Measurements from ENCODE around the gene ALG14.
"Not testable (repeated sequence)": the region's sequence is repeated elsewhere in the genome, so short reads cannot be mapped to it uniquely, and the experiment has no call there.

ALG14 gene

GRCh38 chr1:95041491-95042165 lies 31.1 kb downstream of the ALG14 start:
- no peak for DNase-seq

DNA sequence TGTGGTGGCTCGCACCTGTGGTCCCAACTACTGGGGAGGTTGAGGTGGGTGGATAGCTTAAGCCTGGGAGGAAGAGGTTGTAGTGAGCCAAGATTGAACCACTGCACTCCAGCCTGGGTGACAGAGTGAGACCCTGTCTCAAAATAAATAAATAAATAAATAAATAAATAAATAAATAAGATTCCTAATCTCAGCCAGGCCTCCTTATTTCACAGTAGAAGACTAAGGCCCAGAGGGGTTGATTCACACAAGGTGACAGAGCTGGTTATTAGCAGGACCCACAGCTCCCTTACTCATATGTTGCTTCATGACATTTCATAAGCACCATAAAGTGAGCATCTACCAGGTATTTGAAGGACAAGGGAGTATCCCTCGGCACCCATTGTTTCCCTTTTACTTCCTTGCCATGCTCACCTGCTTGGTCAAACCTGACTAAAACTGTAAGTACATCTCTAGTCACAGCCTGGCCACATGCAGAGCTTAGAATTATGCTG lies 32.7 kb downstream of the ALG14 start:
- no peak for DNase-seq

- no peak for DNase-seq
Measured at GRCh38 chr1:95039360-95040031, 33.3 kb downstream of the ALG14 start.

DNA sequence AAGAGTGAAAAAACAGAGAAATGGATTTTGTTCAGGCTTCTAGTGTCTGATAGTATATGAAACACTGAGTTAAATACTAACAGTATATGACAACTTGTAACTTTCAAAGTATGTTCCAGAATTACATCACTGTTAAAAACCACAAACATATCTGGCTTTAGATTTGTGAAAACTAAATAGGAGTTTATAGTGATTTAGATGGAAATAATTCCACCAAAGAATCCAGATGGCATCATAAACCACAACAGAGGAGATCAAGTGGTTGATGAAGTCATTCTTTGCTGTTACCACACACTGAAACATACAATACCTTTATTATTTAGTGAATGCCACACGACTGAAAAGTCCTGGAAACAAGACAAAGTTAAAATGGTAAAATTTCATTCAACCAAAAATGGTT lies 37.2 kb downstream of the ALG14 start:
- no peak for DNase-seq

DNA sequence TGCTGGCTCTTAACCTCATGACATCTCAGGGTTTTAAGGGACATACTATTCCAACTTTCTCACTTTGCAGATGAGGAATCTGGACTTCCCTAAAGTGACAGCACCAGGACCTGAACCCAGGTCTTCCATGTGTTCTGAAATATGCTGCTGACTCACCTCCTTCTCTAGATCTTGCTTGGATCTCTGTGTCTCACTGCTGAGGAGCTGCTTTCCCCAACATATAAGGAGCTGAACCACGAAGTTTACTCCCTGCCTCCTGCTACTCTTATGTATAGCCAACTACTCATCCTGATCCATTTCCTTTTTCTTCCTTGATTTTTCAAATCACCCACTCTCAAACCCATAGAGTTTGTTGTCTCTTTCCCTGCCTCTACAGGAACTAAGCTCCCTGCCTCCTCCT lies 38.2 kb downstream of the ALG14 start:
- DNase-seq = no peak

DNA sequence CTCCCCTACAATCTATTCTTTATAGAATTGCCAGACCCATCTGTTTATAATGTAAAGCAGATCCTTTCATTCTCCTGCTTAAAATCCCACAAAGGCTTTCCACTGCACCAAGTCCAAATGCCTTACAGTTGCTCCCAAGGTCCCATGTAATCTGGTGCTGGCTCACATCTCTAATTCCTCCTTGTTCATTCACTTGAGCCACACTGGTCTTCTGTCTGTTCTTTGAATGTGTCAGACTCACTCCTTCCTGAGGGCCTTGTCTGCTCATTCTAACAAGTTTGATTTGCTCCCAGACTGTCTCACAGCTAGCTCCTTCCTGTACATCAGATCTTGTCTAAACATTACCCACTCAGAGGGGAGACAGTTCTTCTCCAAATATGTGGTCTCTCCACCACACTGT lies 38.9 kb downstream of the ALG14 start:
- DNase-seq = no peak

DNA sequence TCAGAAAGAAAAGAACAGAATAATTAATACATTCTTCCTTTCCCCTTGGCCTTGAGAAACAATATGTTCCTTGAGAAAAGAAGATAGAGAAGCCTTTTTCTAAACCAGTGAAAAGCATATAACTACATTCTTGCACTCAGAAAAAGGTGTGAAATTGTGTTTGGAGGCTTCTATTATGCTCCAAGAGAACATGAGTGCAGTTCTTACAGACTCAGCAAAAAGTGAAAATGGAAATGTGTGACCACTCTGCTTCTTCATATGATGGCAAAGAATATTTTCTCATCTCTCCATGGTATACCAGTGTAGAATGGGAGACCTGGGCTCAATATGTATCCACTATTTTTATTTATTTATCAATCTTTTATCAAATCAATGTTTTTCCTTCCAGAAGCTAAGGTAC lies 43.2 kb downstream of the ALG14 start:
- no peak for DNase-seq

DNA sequence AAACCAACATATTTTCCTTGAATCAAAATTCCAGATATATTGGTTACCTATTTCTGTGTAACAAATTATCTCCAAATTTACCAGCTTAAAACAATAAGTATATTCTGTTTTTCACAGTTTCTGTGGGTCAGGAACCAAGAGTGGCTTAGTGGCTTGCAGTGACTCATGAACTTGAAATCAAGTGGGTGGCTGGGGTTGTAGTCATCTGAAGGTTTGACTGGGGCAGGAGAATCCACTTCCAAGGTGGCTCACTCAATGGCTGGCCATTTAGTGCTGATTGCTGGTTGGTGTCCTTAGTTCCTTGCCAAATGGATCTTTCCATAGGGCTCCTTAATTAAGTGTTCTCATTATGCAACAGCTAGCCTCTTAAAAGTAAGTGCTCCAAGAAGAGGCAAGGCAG lies 43.8 kb downstream of the ALG14 start:
- no peak for DNase-seq

- no peak for DNase-seq
Measured at GRCh38 chr1:95027046-95027445, 45.7 kb downstream of the ALG14 start.

- no peak for DNase-seq
Measured at GRCh38 chr1:95023399-95024043, 49.2 kb downstream of the ALG14 start.

DNA sequence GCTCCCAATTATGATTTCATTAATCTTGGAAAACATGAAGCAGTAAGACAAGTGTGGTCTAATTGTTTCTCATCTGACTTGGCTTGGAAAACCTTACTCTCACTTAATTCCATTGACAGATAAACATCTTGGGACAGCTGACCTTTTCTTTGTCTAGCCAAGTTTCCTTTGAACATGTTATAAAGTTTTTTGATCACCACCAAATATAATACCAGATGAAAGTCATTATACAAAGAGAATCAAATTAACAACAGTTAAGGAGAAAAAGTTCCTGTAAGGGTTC lies 50.2 kb downstream of the ALG14 start:
- DNase-seq = no peak

DNA sequence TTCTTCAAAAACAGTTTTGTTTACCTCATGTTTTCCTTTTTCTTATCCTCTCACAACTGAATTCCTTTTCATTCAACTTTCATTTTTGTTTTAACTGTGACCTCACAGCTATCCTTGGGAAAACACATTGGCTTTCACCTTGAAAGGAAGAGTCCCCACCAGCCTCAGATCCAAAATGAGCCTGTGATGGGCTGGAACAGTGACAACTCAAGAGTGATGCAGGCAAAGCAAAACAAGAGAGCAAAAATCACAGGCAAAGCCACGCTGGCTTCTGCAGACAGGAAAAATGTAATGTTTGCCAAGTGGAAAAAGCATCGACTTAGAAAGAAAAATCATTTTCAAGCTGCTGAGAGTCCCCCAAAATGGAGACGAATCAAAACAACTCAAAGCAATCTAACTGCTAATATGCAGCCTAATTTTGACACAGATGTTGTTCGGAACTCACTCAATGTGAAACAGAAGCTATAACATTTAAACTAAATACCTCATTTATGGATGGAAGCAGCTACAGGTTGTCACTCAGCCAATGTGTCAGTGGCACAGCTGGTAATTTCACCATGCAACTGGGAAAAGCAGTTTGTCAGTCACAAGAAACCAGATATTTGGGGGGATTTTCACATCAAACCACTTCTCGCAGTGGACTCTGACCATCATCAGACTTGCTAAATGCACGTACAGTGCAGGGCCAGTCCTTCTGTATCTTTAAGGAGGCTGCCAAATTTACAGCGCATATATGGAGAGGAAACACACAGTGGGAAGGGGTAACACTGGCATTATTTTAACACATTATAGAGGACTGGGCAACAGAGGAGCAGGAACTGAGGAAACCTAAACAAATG lies 50.7 kb downstream of the ALG14 start:
- DNase-seq = no peak

DNA sequence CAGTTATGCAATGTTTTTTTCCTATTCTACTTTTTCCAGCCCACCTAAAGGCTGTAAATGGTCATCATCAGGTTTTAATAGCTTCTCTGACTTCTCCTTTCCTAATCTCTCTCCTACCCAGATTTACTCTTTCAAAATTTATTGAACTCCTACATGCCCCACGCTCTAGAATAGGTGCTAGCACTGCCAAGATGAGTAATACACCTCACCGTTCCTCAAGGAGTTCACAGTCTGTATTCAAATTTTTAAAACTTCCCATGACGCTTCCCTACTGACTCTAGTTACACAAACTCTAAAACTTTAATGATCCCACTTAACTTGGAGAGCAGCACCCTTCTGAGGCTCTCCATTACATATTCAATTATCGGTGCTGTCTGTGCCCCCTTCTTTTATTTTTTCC lies 51.6 kb downstream of the ALG14 start:
- DNase-seq = no peak

DNA sequence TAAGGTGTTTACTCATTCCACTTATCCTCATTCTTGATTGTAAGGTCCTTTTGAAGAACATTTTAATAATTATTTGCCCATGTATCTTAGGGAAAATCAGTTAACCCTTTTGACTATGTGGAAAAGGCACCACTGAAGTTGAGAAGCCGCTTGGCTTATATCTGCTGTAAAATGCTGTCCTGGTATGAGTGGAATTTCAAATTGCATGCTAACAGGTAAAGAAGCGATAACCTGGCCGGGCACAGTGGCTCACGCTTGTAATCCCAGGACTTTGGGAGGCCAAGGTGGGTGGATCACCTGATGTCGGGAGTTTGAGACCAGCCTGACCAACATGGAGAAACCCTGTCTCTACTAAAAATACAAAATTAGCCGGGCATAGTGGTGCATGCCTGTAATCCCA lies 53.3 kb downstream of the ALG14 start:
- not testable (repeated sequence) for DNase-seq

DNA sequence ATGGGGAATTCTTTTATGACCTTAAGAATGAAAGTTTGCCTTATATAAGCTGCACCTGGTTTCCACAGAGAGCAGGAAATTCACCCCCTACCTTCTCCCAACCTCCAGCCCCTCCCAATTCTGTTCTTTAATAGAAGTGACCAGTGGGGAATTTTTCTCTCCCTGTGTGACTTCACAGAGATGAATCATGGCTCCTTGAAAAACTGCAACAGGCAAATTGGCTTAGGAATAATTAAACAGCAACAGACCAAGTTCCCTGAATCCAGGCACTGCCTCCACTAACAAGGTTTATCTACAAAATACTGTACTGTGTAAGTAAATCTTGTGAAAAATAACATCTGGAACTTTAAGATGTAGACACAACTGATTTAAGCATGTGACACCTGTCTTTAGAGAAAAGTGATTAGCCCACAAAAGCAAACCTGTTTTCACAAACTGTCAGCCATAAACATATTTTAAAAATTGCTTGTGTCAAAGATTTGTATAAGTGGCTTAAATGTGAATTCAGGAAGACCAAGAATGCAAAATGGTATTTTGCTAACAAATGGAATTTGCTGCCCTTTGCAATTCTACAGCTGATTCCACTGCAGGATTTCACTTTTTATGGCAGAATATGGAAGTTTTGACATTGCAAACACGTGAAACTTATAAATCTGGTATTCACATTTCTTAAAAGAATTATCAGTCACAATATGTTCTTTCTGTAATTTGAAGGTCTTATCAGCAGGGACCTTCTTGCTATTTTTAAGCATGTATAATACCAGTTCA lies 54.0 kb downstream of the ALG14 start:
- DNase-seq = no peak

DNA sequence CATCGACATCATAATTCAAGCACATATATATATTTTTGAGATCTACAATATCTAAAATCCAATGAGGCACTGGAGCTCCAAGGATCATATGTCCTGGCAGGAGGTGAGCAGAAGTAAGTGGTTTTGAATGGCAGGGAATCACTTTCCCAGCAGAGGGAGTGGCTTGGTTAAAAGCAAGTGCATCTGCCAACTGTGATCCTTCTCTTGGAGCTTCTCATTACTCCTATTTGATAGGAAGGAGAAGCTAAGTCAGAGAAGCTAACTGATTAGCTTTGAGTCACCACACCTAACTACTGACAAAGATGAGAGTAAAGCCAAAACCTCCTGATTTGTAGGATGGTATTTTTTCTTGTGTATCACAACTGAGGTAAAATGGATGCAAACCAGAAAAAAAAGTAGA lies 55.0 kb downstream of the ALG14 start:
- no peak for DNase-seq

GRCh38 chr1:95015076-95015475 lies 57.7 kb downstream of the ALG14 start:
- no peak for DNase-seq

- no peak for DNase-seq
Measured at GRCh38 chr1:95013950-95014574, 58.7 kb downstream of the ALG14 start.

GRCh38 chr1:95012389-95012788 lies 60.4 kb downstream of the ALG14 start:
- no peak for DNase-seq

DNA sequence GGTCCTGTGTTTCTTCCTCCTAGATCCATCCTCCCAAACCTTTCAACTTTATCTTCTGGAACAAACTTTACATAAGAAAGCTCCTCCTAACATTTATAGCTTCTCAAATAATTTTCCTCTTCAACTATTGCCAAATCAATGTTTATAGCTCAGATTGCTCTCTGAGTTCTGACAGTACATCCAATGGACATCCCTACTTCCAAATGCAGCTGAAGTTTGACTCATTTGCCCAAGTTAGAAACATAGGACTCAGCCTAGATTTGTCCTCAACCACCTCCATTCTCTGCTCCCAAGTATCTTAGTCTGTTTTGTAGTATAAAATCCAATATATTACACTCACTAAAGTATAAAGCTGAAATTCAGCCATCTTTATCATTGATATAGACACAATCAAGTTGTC lies 62.6 kb downstream of the ALG14 start:
- no peak for DNase-seq

GRCh38 chr1:95007687-95008086 lies 65.1 kb downstream of the ALG14 start:
- no peak for DNase-seq

DNA sequence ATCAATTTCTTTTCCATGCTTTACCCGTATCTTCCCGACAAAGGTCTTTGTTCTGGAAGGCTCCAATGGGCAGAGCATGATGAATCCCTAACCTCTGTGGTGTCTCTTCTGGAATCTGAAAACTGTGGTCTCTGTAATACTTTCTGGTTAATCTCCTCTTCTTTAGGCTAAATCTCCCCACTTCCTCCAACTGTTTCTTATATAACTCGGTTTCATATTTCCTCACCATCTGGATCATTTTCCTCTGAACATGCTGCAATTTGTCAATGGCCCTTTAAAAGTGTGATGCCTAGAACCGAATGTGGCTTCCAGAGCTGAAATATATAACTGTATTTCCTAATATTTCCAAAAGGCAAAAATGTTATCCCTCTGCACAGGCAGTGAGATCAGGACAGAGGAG lies 66.1 kb downstream of the ALG14 start:
- no peak for DNase-seq
